Measurements from ENCODE around the gene SHISAL1. TPM values are rescaled to one million over a fixed set of nuclear protein-coding genes. Genes with fewer than 3 reads are reported as not detected.

SHISAL1 gene
- total and polyA plus RNA-seq, 2 donors (not counting 3 experiments of a cell fraction or from before 2014, with no cell fraction given), result 0.01 to 0.07 TPM

- no TSS peak for BruUV-seq (replicated peaks)
- Histone ChIP-seq H3K4me2 (ENCODE audit: insufficient read depth, low read length) (no peak overlapping the region), H3K4me1 (ENCODE audit: control insufficient read depth, extremely low read depth, insufficient read depth, low read length) (no peaks in the 10 kb centered on the region), H3K9me3 (replicated peaks; ENCODE audit: control insufficient read depth, insufficient read depth, low read length) (no peaks in the 10 kb centered on the region), H3K9me1 (replicated peaks; ENCODE audit: control insufficient read depth, extremely low read depth, insufficient read depth, low read length) (no peaks in the 10 kb centered on the region), H3K79me2 (ENCODE audit: control insufficient read depth, insufficient read depth, low read length) (no peaks in the 10 kb centered on the region), H3K27me3 (ENCODE audit: control insufficient read depth in 2 of 2, insufficient read depth in 2 of 2, low read length in 2 of 2) (no peaks in the 10 kb centered on the region), H3K9ac (replicated peaks; ENCODE audit: extremely low read depth, insufficient read depth, low read length) (no peak overlapping the region), H3K4me3 (replicated peaks in 1 of 3; ENCODE audit: insufficient read depth in 1 of 3, low read depth in 1 of 3, low read length in 3 of 3) (no peak overlapping the region), H3K36me3 (ENCODE audit: control insufficient read depth in 2 of 2, extremely low read depth in 1 of 2, insufficient read depth in 2 of 2, low read length in 2 of 2) (no peaks in the 10 kb centered on the region), H2AFZ (ENCODE audit: low read depth, low read length) (no peak overlapping the region), H3K27ac (ENCODE audit: insufficient read depth, low read depth, low read length) (no peak overlapping the region), H4K20me1 (replicated peaks; ENCODE audit: control insufficient read depth, extremely low read depth, insufficient read depth, low read length) (no peaks in the 10 kb centered on the region)
- POLR2A ChIA-PET, result no interaction called here
- dilution Hi-C loops (cut with MboI; ENCODE audit: extremely low pct_ligation_motif_present, low sequenced_read_pairs), result no loop called here
- no peak for TF ChIP-seq POLR2A (IDR thresholded peaks at IDR 0.05; ENCODE audit: low read depth, low read length)
- TF ChIP-seq EZH2 (IDR thresholded peaks at IDR 0.05; ENCODE audit: borderline replicate concordance, low read depth, low read length, severe bottlenecking), result no peak
- TF ChIP-seq MYC (IDR thresholded peaks at IDR 0.05; ENCODE audit: low read depth, low read length), result no peak
- no peak for TF ChIP-seq CTCF (IDR thresholded peaks at IDR 0.05; ENCODE audit: extremely low read depth in 1 of 2, insufficient read depth in 1 of 2, low read depth in 1 of 2, low read length in 2 of 2)
- TF ChIP-seq MAX (IDR thresholded peaks at IDR 0.05; ENCODE audit: insufficient read depth, insufficient read length), result no peak
- no peak for TF ChIP-seq POLR2AphosphoS5 (IDR thresholded peaks at IDR 0.05; ENCODE audit: insufficient read depth, low read depth, low read length)
- TF ChIP-seq JUN (IDR thresholded peaks at IDR 0.05; ENCODE audit: borderline replicate concordance, insufficient read depth, insufficient read length, low read depth), result no peak
- no peak for TF ChIP-seq GATA2 (IDR thresholded peaks at IDR 0.05; ENCODE audit: insufficient read depth, insufficient read length, low read depth, low read length)
- TF ChIP-seq FOS (IDR thresholded peaks at IDR 0.05; ENCODE audit: borderline replicate concordance, insufficient read depth, low read length), result no peak
- CTCF ChIA-PET, result no interaction called here
- intact Hi-C loops (cut with micrococcal nuclease), result no loop called here
- FAIRE-seq, result no peak
- no peak for DNase-seq (ENCODE audit: low read depth, low spot score)
These were observed 55.9 kb downstream of the SHISAL1 start for GRCh38 chr22:44256556-44257485.
